LNCAP (cell line): ENCODE results near the gene MIS18BP1.

Experiments used
- CTCF ChIP-seq: fragments of 450-650 bp; IDR thresholded peaks from 2 replicates; pipeline ENCODE4 v1.5.1; 2017; ENCODE audit warnings: mild to moderate bottlenecking

The MIS18BP1 gene

GRCh38 chr14:45267071-45267470, 14.1 kb upstream of the MIS18BP1 start:
- no peak for TF ChIP-seq CTCF

- TF ChIP-seq CTCF, result no peak
Observed at GRCh38 chr14:45262637-45263036, 9.6 kb upstream of the MIS18BP1 start.

- TF ChIP-seq CTCF, result no peak
Observed at GRCh38 chr14:45261209-45261608, 8.2 kb upstream of the MIS18BP1 start.

- no peak for TF ChIP-seq CTCF
Observed at GRCh38 chr14:45258805-45259204, 5.8 kb upstream of the MIS18BP1 start.

- no peak for TF ChIP-seq CTCF
Observed at GRCh38 chr14:45258073-45258472, 5.1 kb upstream of the MIS18BP1 start.

- no peak for TF ChIP-seq CTCF
Observed at GRCh38 chr14:45254771-45255170, 1.8 kb upstream of the MIS18BP1 start.

- no peak for TF ChIP-seq CTCF
Observed at GRCh38 chr14:45253754-45254310, 830 bp upstream of the MIS18BP1 start.
